GM12878 (cell line): ENCODE measurements around the gene DOHH. TPM values are rescaled to one million over a fixed set of nuclear protein-coding genes. Genes with fewer than 3 reads are reported as not detected.

Experiments used
- ATAC-seq: fragments of 200-7000 bp; cut with Tn5 transposase; 3 replicates; pipeline ENCODE4 v1.9.1; 2020; ENCODE audit warnings: mild to moderate bottlenecking, moderate library complexity
- BruUV-seq: library from RNA; stranded (reverse); fragments of 400-500 nt; replicated peaks from 2 replicates; lab custom pipeline; 2021; lab: Mats Ljungman, UMichigan
- CTCF ChIA-PET: fragments of 300-600 bp; sonication (Branson Sonifier 250); formaldehyde crosslinking; extraction: SDS; loops from one replicate; lab custom pipeline; 2021; ENCODE audit warnings: inconsistent platforms; lab: Yijun Ruan, JAX
- POLR2A ChIA-PET: fragments of 350-600 bp; formaldehyde crosslinking; extraction: SDS; loops from one replicate; lab custom pipeline; 2021; ENCODE audit warnings: inconsistent platforms; lab: Charles Lee
- RAD21 ChIA-PET: fragments of 300-600 bp; sonication (Branson Sonifier 250); formaldehyde crosslinking; loops from one replicate; lab custom pipeline; 2023; ENCODE audit warnings: antibody characterized with exemption; ENCODE audit not compliant: unreplicated experiment; lab: Charles Lee
- SMC1A ChIA-PET: fragments of 300-600 bp; sonication (Branson Sonifier 250); formaldehyde crosslinking; loops from one replicate; lab custom pipeline; 2023; ENCODE audit not compliant: unreplicated experiment, uncharacterized antibody; lab: Charles Lee
- DNase-seq: peaks from one replicate; pipeline ENCODE4 v3.0.0-alpha.2; 2011; ENCODE audit warnings: low read depth, low spot score
- FAIRE-seq: peaks from 3 replicates; lab custom pipeline; 2011; peaks lifted over from hg19 to GRCh38; lab: Jason Lieb, UNC
- H2AFZ ChIP-seq: 2 replicates; pipeline ENCODE4 v1.6.0; 2011; ENCODE audit warnings: low read depth, low read length, control low read depth; ENCODE audit not compliant: control insufficient read depth
- H3K27ac ChIP-seq: 2 replicates; pipeline ENCODE4 v1.5.1; 2011; ENCODE audit warnings: control low read depth; ENCODE audit not compliant: control insufficient read depth, insufficient read depth
- H3K27me3 ChIP-seq, 2 experiments: replicated peaks in 1 of 2; 2 replicates each; pipeline versions ENCODE4 v1.6.0 to v1.6.1; 2011; ENCODE audit warnings: low read length in 1 of 2; ENCODE audit not compliant: control insufficient read depth in 2 of 2, insufficient read depth in 2 of 2
- H3K36me3 ChIP-seq, 2 experiments: 2 replicates each; pipeline ENCODE4 v1.5.1; 2011; ENCODE audit warnings: low read length in 1 of 2; ENCODE audit not compliant: control insufficient read depth in 2 of 2, insufficient read depth in 2 of 2
- H3K4me1 ChIP-seq: 2 replicates; pipeline ENCODE4 v1.6.1; 2011; ENCODE audit warnings: mild to moderate bottlenecking, low read length, moderate library complexity, mixed read lengths; ENCODE audit not compliant: control insufficient read depth, insufficient read depth
- H3K4me2 ChIP-seq: 2 replicates; pipeline ENCODE4 v1.6.0; 2011; ENCODE audit warnings: control low read depth; ENCODE audit not compliant: control insufficient read depth, insufficient read depth
- H3K4me3 ChIP-seq: fragments of 200-600 bp; sonication (generic); 2 replicates; pipeline ENCODE4 v1.5.1; 2016
- H3K79me2 ChIP-seq: 2 replicates; pipeline ENCODE4 v1.6.0; 2011; ENCODE audit warnings: low read length; ENCODE audit not compliant: control insufficient read depth, insufficient read depth
- H3K9ac ChIP-seq: 2 replicates; pipeline ENCODE4 v1.8.0; 2011; ENCODE audit warnings: low read length, control low read depth, mixed read lengths; ENCODE audit not compliant: control insufficient read depth, insufficient read depth
- H3K9me3 ChIP-seq: replicated peaks from 3 replicates; pipeline ENCODE4 v1.5.1; 2011; ENCODE audit warnings: mild to moderate bottlenecking, low read length; ENCODE audit not compliant: control insufficient read depth, insufficient read depth
- H4K20me1 ChIP-seq: 2 replicates; pipeline ENCODE4 v1.6.0; 2011; ENCODE audit not compliant: control insufficient read depth, insufficient read depth
- BCL3 ChIP-seq: IDR thresholded peaks from 2 replicates; pipeline ENCODE4 v1.6.1; 2011; ENCODE audit warnings: borderline replicate concordance, low read depth, mild to moderate bottlenecking, moderate library complexity, low read length; ENCODE audit not compliant: insufficient read depth, poor library complexity, severe bottlenecking
- ESRRA ChIP-seq: IDR thresholded peaks from 2 replicates; pipeline ENCODE4 v1.6.1; 2012; ENCODE audit warnings: mild to moderate bottlenecking, low read length, improper control_type of control experiment
- MAX ChIP-seq: IDR thresholded peaks from 2 replicates; pipeline ENCODE4 v1.6.1; 2012; ENCODE audit warnings: low read depth, low read length, improper control_type of control experiment
- MLLT1 ChIP-seq: fragments of 450-650 bp; IDR thresholded peaks from 2 replicates; pipeline ENCODE4 v1.6.1; 2016; ENCODE audit warnings: mild to moderate bottlenecking
- MTA3 ChIP-seq: IDR thresholded peaks from 2 replicates; pipeline ENCODE4 v1.6.1; 2012; ENCODE audit warnings: low read length, inconsistent platforms, borderline replicate concordance
- POLR2A ChIP-seq: IDR thresholded peaks from 2 replicates; pipeline ENCODE4 v1.6.1; 2011; ENCODE audit warnings: low read depth, mild to moderate bottlenecking, low read length
- SREBF1 ChIP-seq: IDR thresholded peaks from 2 replicates; pipeline ENCODE4 v1.6.1; 2012; ENCODE audit warnings: mild to moderate bottlenecking, low read length
- ZBTB33 ChIP-seq: fragments of 450-650 bp; IDR thresholded peaks from 2 replicates; pipeline ENCODE4 v1.6.1; 2017; ENCODE audit warnings: mild to moderate bottlenecking
- ZNF24 ChIP-seq: fragments of 450-650 bp; IDR thresholded peaks from 2 replicates; pipeline ENCODE4 v1.6.1; 2017; ENCODE audit warnings: antibody characterized with exemption, mild to moderate bottlenecking
- ZNF622 ChIP-seq: fragments of 450-650 bp; IDR thresholded peaks from 2 replicates; pipeline ENCODE4 v1.6.1; 2017; ENCODE audit warnings: mild to moderate bottlenecking, inconsistent platforms
- WGBS: methylation state at CpG from one replicate; pipeline ENCODE4 v1.1.6; 2016; ENCODE audit warnings: low lambda C conversion rate; ENCODE audit not compliant: insufficient replicate concordance, insufficient coverage; ENCODE audit errors: missing lambda C conversion rate; 5-methylcytosine and 5-hydroxymethylcytosine counted together
- in situ Hi-C: fragments of 300-500 bp; cut with MboI; formaldehyde crosslinking; loops from 9 replicates; pipeline ENCODE4 v1.14.3; 2018; ENCODE audit warnings: mixed read lengths
- intact Hi-C: fragments of 100-400 bp; cut with micrococcal nuclease; formaldehyde crosslinking; loops from one replicate; pipeline ENCODE4 v1.14.2; 2022; ENCODE audit not compliant: unreplicated experiment
- polyA plus RNA-seq, 11 experiments: library from polyadenylated mRNA; depleted of rRNA in 4 of 11; unstranded in 6 of 11; stranded (reverse) in 5 of 11; fragments of >200 nt; fragmentation: Nextera tagmentation in 4 of 11; fragmentation: Illumina TruSeq in 1 of 11; extraction: Ambion mirVana in 4 of 11; extraction: Trizol in 1 of 11; gene quantifications; 1 replicate in 1 of 11; 2 replicates in 10 of 11; pipeline versions ENCODE4 v1.2.1 to v1.2.3, GENCODE V29; 2011 to 2016; ENCODE audit warnings: inconsistent platforms in 2 of 11, missing spikeins in 2 of 11, low read depth in 1 of 11
- total RNA-seq, 4 experiments: library from RNA; depleted of rRNA in 3 of 4; stranded (reverse); fragments of >200 nt in 3 of 4; fragmentation: Illumina TruSeq in 1 of 4; extraction: Trizol in 1 of 4; gene quantifications; 2 replicates each; pipeline versions ENCODE4 v1.2.1 to v1.2.3, GENCODE V29; 2013 to 2021
- TF ChIP-seq, protein P1 (sequence below): fragments of 450-650 bp; IDR thresholded peaks from 2 replicates; pipeline ENCODE4 v1.6.1; 2014; ENCODE audit warnings: mild to moderate bottlenecking

The DOHH gene
- total and polyA plus RNA-seq, 10 of the 15 experiments (the other 5 are each of a cell fraction or from before 2014, with no cell fraction given): 0.11 to 28.6 (median 11.7) TPM

- H3K36me3 ChIP-seq: peaks cover 9 to 34% of the 10 kb centered on the region in 2 experiments
- H3K9me3 ChIP-seq: no peaks in the 10 kb centered on the region
- no peaks in the 10 kb centered on the region for H3K79me2 ChIP-seq
- no peaks in the 10 kb centered on the region for H4K20me1 ChIP-seq
- DNase-seq (no peak), ATAC-seq (no peak), FAIRE-seq (no peak)
- H3K4me2 ChIP-seq: no peak overlapping the region
- H2AFZ ChIP-seq: no peak overlapping the region
- 97% methylated on average over 33 of the region's 33 CpGs for WGBS
- RAD21 ChIA-PET: no interaction called here
- H3K27ac ChIP-seq: no peak overlapping the region
- H3K4me3 ChIP-seq: no peak overlapping the region
- TF ChIP-seq ZNF24 (no peak), BCL3 (peak; percentile 32), POLR2A (peak; percentile 18; the same call in 1 of the 2 replicates)
- TF ChIP-seq, all 136 proteins: peak for 2
- in situ Hi-C loops (no loop called here), intact Hi-C loops (no loop called here)
- Histone ChIP-seq H3K4me1 (no peaks in the 10 kb centered on the region), H3K27me3 (no peaks in the 10 kb centered on the region), H3K9ac (no peak overlapping the region)
- SMC1A ChIA-PET: no interaction called here
- CTCF ChIA-PET: no interaction called here
- BruUV-seq: no TSS peak
- POLR2A ChIA-PET: no interaction called here
Observed at GRCh38 chr19:3532154-3532786, 31.8 kb upstream of the DOHH start.

DNA sequence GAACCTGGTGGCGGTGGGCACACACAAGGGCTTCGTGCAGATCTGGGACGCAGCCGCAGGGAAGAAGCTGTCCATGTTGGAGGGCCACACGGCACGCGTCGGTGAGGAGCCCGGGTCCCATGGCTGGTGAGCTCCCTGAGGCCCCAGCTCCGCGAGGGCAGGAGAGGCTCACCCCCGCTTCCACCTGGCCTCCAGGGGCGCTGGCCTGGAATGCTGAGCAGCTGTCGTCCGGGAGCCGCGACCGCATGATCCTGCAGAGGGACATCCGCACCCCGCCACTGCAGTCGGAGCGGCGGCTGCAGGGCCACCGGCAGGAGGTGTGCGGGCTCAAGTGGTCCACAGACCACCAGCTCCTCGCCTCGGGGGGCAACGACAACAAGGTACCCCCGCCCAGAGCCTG is 31.2 kb upstream of the DOHH start:
- in situ Hi-C loops (no loop called here), intact Hi-C loops (no loop called here)
- H3K27me3 ChIP-seq: no peaks in the 10 kb centered on the region
- no peak overlapping the region for H2AFZ ChIP-seq
- H3K4me1 ChIP-seq: no peaks in the 10 kb centered on the region
- H3K27ac ChIP-seq: no peak overlapping the region
- H3K4me3 ChIP-seq: no peak overlapping the region
- no peaks in the 10 kb centered on the region for H4K20me1 ChIP-seq
- no peak overlapping the region for H3K4me2 ChIP-seq
- FAIRE-seq (no peak), ATAC-seq (no peak), DNase-seq (no peak)
- H3K79me2 ChIP-seq: no peaks in the 10 kb centered on the region
- H3K36me3 ChIP-seq: peaks cover 11 to 39% of the 10 kb centered on the region in 2 experiments
- ChIA-PET SMC1A (no interaction called here), POLR2A (no interaction called here), CTCF (no interaction called here), RAD21 (no interaction called here)
- no TSS peak for BruUV-seq
- whole genome bisulfite sequencing: 97% methylated on average over 29 of the region's 29 CpGs
- no peaks in the 10 kb centered on the region for H3K9me3 ChIP-seq
- no peak overlapping the region for H3K9ac ChIP-seq
- TF ChIP-seq ZNF622 (no peak), SREBF1 (no peak), ESRRA (no peak), ZBTB33 (no peak), MTA3 (no peak), MAX (no peak), MLLT1 (no peak)
- TF ChIP-seq, protein P1, sequence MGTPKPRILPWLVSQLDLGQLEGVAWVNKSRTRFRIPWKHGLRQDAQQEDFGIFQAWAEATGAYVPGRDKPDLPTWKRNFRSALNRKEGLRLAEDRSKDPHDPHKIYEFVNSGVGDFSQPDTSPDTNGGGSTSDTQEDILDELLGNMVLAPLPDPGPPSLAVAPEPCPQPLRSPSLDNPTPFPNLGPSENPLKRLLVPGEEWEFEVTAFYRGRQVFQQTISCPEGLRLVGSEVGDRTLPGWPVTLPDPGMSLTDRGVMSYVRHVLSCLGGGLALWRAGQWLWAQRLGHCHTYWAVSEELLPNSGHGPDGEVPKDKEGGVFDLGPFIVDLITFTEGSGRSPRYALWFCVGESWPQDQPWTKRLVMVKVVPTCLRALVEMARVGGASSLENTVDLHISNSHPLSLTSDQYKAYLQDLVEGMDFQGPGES: no peak
